Measurements from ENCODE around the gene TEKTIP1.

TEKTIP1 gene

DNA sequence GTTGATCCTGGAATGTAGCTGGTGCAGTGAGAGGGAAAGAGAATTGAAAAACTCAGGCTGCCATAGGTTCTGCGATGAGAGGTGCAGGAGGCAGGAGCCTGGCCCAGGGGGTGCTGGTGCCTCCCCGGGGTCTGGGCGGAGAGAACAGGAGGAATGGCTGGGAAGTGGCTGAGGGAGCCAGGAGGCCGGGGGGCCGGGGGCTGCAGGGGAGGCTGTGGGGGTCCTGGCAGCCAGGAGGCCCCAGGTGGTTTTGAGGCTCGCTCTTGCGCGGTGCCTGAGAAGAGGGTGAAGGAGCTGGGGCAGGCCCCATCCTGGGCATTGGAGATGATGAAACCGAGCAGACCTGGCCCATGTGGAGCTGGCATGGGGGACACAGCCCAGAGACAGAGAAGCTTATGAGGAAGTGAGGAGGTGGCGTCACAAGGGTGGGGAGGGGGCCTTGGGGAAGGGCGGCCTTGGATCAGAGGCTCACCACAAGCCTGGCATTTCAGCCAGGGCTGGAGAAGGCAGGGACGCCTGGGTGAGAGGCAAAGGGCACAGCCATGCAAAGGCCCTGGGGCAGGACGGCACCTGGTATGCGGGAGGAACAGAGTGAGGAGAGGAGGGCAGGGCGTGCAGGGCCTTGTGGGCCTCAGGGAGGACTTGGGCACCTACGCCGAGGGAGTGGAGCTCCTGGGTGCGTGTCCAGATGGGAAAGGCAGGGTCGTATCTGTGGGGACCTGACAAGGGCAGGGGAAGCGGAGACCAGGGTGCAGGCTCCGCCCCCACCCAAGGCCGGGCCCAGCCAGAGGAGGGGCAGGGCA is 1.3 kb upstream of the TEKTIP1 start:
- no peak for DNase-seq (ENCODE audit: low read depth in 2 of 2)

DNA sequence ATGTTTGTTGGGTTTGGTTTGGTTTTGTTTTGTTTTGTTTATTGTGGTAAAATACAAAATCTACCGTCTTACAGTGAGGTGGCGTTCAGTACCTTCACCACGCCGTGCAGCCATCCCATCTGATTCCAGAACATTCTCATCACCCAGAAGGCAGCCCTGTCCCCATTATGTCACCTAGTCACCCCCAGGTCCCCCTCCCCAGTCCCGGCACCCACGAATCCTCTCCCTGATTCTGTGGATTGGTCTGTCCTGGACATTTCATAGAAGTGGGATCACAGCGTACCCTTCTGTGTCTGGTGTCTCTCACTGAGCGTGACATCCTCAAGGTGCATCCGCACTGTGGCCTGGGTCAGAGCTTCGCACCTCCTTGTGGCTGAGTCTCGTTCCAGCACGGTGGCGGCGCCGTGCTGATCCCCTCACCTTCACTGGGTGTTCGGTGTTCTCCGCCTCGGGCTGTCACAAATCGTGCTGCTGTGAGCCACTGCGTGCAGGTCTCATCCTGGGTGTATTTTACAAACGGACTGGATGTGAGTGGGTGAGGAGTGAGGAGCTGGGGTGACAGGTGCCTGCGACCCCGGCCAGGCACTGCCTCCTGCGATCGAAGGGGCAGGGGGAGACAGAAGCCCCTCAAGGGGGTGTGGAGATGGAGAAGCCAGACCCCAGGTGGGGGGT is 580 bp upstream of the TEKTIP1 start:
- no peak for DNase-seq (ENCODE audit: low read depth in 2 of 2)

DNA sequence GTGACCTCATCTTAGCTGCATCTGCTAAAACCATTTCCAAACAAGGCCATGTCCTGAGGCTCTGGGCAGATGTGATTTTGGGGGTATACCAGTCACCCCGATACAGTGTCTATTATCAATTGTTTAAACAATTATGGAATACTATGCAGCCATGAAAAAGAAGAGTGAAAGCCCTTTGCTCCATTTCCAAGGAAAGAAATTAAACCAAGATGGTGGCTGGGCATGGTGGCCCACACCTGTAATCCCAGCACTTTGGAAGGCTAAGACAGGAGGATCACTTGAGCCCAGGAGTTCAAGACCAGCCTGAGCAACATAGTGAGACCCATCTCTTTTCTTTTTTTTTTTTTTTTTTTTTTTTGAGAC is 763 bp downstream of the TEKTIP1 start:
- DNase-seq (ENCODE audit: low read depth in 2 of 2) = no peak

DNA sequence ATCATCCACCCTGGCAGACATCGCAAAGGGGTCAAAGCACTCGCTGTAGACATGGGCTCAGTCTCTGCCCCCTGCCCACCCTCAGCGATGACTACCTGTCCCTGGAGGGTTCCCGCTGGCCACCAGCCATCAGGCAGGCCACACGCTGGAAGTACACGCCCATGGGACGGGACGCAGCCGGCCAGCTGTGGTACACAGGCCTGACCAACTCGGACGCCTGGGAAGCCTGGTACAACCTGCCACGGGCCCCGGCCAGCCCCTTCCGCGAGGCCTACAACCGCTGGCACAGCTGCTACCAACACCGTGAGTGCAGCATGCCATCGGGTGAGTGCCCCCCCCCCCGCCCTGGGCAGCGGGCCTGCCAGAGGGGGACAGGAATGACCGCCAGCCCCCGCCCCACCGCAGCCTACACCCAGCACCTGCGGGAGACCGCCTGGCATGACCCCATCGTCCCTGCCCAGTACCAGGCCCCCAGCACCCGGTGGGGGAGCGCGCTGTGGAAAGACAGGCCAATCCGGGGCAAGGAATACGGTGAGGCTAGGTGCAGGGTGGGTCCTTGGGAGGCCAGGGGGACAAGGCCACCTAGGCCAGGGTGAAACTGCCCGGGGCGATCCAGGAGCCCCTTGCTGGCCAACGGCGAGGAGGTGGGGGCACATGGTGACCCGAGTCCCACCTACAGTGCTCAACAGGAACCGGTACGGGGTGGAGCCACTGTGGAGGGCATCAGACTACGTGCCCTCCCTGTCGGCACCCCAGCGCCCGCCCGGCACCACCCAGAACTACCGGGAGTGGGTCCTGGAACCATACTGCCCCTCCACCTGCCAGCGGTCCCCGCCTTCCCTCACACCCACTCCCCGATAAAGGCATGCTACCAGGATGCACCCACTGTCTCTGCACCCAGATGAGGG is 4.4 kb downstream of the TEKTIP1 start:
- DNase-seq (ENCODE audit: low read depth in 2 of 2) = no peak

DNA sequence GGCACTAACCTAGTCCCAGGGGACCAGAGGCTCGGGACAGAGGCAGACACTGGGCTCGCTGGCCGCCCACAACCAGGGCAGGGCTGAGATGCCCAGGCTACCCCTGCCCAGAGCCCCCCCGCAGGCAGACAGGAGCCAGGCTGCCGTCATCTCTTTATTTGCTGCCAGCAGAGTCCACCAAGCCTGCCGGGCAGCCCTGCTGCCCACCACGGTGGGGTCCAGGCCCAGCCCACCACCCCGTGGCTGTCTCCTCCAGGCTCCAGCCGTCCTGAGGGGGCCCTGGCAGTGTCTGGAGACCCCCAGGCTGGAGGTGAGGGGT is 5.0 kb downstream of the TEKTIP1 start:
- no peak for DNase-seq (ENCODE audit: low read depth in 2 of 2)

DNA sequence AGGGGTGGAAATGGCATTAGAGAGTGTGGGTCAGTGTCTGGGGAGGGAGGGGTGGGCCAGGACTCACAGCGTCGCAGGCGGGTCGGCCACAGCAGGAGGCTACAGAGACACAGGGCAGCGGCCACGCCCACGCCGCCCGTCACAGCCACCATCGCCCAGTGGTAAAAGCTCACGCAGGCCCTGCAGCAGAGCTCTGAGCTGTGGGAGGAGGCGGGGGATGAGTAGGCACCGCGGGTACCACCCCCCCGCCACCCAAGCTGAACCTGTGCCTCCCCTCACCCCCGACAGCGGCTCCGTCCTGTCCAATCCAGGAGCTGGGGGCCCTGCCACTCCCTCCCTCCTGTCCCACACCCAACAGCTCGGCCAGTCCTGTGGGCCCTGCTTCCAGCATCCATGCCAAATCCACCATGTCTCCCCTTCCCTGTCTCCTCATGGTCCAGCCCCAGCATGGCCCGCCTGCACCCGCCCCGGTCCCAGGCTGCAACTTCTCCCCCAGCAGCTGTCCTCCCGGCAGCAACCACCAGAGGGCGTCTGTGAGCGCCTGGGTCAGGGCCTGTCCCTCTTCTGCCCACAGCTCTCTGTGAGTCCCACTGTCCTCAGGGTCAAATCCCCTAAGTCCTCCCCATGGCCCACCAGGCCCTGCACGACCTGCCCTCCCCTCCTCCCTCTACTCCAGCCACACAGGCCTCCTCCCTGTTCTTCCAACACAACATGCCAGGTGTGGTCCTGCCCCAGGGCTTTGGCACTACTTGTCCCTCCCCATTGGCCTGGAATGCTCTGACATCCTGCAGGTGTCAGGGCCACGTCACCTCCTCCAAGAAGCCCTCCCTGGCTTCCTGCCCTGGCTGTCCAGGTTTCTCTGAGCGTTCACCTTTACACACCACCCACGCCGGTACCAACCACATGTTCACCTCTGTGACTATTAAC is 6.0 kb downstream of the TEKTIP1 start:
- DNase-seq (ENCODE audit: low read depth in 2 of 2) = peak; percentile 53 to 77

DNA sequence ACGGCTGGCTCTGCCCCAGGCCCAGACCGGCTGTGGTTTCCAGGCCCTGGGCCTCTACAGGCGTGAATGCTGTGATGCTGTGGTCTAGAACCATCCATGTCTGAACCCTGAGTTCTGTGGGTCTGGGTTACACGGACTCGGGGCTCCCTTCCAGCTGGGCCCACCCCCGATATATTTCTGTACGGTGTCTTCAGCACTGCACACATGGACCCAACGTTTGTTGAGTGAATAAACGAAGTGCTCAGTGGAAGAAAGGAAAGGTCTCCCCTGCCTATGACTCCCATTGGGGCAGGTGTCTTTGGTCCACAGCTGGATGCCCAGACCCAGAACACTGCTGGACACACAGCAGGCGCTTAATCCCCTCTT is 6.7 kb downstream of the TEKTIP1 start:
- DNase-seq (ENCODE audit: low read depth in 2 of 2) = no peak

DNA sequence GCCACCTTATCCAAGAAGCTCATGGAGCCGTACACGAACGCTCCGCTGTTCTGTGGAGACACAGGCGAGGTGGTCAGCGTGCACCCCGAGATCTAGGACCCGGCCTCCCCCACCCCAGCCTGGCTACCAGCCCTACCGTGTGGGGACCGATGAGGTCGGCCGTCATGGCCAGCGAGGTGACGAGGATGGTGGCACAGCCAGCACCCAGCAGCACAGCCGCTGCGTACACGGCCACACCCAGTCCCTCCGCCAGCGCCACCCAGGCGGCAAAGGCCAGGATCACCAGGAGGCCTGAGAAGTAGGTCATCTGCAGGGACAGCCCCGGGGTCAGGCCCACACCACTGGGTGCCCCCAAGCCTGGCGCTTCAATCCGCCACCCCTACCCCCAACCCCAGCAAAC is 7.1 kb downstream of the TEKTIP1 start:
- no peak for DNase-seq (ENCODE audit: low read depth in 2 of 2)

DNA sequence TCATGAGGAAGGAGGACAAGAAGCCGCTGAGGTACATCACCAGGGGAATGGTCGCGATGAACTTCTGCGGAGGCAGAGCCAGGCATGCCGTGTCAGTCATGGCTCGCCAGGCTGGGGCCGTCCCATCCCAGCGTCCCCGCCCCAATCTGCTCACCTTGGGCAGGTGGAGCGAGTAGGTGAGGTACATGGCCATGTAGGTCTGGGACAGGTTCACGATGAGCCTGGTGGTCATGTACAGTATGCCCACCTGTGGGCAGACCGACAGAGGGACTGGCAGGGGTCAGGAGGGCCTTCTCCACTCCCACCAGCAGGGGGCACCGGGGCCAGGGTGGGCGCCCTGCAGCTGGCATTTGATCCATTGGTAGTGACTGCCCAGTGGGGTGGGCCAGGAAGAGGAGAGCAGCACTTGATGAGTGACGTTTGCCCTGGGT is 8.3 kb downstream of the TEKTIP1 start:
- DNase-seq (ENCODE audit: low read depth in 2 of 2) = no peak

DNA sequence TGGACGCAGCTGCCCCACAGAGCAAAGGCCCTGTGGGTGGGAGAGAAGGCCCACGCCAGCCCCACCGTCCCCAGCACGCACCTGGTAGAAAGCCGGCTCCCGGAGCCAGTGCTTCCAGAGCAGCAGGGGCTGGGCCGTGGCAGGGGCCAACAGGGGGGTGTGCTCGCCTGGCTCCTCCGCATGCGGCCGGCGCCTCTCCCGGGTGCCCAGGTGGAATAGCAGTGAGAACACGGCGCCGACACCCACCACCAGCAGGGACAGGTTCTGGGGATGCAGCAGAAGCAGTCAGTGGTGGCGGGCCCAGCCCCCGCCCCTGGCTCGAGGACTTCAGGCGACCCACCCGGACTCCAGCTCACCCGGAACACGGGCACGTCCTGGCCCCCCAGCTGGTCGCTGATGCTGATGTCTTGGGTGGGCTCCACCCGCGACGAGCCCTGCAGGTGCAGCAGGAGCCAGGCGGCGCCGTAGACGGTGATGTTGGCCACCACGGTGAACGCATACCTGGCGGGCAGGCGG is 8.9 kb downstream of the TEKTIP1 start:
- no peak for DNase-seq (ENCODE audit: low read depth in 2 of 2)

DNA sequence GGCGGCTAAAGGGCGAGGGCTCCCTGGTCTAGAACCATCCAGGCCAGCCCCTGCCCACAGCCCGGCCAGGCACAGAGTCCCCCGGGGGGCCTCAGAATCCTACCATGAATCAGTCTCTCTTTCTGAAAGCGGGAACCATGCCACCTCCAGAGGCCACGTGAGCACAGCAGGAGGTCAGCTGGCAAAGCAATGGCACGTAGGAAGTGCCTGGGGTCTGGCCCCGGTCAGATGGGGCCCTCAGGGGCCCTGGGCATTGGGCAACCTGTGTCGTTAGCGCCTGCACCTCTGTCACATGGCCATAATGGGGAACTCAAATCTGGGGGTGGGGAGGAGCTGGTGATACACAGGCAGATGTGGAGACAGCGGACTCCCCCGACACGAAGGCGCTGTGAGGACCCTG is 9.6 kb downstream of the TEKTIP1 start:
- DNase-seq (ENCODE audit: low read depth in 2 of 2) = no peak

DNA sequence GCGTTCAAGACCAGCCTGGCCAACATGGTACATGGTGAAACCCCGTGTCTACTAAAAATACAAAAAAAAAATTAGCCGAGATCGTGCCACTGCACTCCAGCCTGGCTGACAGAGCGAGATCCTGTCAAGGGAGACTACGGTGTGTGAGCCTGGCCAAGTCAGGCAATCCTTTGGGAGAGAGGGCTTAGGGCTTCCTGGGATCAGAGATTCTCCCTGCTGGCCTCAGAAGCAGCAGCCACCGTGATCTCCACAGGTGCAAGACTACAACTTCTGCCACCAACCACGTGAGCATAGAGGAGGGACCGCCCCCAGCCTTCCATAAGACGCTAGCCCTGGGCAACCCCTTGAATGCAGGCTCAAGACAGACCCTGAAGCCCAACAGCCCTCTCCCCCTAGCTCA is 10.8 kb downstream of the TEKTIP1 start:
- no peak for DNase-seq (ENCODE audit: low read depth in 2 of 2)

DNA sequence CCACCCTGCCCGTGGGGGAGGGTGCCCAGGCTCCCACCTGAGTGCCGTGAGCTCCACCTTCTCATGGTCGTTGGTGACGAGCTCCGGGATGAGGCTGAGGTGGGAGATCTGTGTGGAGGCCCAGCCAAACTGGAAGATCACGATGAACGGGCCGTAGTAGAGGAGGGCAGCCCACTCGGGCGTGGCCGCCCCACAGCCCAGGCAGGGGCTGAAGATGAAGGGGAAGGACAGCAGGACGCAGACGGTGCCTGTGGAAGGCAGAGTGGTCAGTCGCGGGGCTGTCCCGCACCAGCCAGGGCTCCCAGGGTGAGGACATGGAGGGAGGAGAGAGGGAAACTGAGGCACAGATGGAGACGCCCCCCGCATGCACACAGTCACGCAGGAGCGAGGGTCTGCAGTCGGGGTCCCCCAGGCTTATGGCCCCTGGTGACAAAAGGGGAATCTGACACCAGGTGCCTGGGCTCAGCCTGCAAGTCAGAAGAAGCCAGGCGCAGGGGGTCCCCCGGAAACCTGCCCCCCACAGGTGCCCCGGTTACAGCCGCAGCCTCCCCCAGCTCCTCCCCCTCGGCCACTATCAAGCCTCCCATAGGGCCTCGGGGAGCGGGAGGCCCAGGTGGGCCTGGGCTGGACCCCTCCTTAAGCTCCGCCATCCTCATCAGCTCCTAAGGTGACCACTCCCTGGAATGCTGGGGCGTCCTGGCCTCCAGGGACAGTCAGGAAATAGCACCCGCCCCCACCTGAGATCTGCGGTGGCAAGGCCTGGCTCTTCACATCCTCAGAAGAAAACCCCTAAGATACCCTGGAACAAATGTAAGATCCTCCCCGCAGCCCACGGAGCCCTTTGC is 12.2 kb downstream of the TEKTIP1 start:
- no peak for DNase-seq (ENCODE audit: low read depth in 2 of 2)

DNA sequence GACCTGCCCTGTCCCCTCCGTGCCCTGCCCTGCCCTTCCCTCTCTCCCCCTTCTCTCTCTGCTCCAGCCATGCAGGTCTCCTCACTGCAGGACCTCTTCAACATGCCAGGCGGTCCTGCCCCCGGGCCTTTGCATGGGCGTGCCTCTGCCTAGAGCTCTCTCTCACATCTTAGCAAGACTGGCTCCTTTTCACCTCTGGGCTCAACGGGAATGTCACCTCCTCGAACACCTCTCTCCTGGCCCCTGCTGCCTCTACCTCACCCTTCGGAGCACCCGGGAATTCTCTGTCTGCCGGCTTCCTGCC is 12.8 kb downstream of the TEKTIP1 start:
- no peak for DNase-seq (ENCODE audit: low read depth in 2 of 2)

DNA sequence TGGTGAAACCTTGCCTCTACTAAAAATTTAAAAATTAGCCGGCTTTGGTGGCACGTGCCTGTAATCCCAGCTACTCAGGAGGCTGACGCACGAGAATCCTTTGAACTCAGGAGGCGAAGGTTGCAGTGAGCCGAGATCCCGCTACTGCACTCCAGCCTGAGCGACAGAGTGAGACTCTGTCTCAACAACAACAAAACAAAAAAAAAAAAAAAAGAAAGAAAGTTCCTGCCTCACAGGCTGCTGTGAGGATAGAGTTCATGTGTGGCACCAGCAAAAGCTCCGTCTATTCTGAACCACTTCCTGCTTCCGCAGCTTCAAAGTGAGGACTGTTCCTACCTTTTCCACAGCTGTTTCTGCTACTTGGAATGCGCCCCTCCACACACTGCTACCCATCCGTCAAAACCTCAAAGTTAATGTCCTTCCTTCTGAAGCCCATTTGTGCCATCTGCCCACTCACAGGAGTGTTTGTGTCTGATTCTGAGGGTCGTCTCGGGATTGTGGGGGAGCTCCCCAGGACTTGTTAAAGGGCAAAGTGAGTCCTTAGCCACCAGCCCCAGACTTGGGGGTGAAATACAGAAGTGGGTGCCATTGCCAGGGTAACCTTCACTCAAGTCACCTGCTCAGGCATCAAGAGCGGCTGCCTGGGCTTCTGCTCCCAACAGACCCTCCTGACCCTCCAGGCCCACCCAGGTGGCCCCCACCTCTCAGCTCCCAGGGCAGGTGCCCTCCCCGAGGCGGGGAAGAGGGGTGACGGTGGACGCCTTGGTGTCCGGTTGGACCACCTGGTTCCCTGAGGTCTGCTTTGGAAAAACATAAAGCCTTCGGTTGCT is 15.5 kb downstream of the TEKTIP1 start:
- DNase-seq (ENCODE audit: low read depth in 2 of 2) = no peak

DNA sequence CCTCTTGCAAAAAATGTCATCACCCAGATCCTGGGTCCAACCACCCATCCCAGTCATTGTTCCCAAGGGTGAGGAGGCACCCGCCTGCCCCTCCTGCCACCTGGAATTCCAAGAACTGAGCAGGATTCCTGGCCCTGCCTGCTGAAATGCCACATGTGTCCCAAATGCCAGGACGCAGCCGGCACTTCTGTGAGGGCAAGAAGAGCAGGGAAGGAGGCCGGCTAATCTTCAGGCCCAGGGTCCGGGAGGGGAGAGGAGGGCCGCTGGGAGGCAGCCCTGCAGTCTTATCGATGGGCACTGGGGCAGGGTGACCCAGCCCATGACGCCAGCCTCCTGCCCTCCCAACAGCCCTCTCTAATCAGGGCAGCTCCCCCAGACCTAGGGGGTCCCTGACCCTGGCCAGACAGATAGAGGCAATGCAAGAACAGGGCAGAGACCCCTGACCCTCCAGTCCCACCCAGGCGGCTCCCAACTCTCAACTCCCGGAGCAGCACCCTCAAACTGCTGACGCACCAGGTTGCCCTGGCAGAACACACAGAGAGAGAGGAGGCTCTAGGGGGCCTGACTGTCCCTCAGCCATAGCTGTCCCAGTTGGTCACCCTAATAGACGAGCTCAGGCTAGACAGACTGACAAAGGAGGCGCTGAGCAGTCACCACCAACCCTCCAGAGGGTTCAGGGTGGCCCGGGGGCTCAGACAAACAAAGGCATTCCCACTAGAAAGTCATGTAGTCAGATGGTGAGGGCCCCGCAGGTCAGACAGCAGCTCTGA is 16.9 kb downstream of the TEKTIP1 start:
- no peak for DNase-seq (ENCODE audit: low read depth in 2 of 2)

DNA sequence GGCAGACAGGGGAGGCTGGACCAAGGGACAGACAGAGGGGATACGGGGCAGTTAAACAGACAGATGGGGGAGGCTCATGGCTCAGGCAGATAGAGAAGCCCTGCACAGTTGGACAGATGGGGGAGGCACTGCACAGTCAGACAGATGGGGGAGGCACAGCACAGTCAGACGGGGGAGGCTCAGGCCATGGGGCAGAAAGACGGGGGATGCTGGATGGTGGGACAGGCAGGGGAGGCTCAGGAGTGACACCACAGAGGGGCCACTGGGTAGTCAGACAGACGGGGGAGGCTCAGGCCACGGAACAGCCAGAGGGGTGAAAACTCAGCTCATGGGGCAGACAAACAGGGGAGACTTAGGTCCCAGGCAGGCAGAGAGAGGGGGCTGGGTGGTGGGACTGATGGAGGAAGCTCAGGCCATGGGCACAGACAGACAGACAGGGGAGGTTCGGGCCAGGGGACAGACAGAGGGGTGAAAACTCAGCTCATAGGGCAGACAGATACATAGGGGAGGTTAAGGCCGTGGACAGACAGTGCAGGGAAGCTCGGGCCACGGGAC is 17.5 kb downstream of the TEKTIP1 start:
- DNase-seq (ENCODE audit: low read depth in 2 of 2) = no peak

DNA sequence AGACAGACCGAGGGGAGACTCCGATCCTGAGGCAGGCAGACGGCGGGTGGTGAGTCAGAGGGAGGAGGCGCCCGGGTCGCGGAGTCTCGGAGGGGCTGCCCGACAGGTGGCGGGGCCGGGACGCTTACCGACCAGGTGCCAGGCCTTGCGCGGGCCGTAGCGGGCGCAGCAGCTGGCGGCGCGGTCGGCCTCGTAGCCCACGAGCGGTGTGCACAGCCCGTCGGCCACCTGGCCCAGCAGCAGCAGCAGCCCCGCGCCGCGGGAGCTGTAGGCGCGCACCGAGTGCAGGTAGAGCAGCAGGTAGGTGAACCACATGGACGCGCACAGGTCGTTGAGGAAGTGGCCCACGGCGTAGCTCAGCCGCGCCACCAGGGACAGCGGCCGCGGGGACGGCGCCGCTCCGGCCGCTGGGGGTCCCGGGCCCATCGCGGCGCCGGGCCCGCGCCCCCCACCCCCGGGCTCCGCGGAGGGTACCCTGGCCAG is 18.0 kb downstream of the TEKTIP1 start:
- peak in 1 of 2 donors; percentile 59 for DNase-seq (ENCODE audit: low read depth in 2 of 2)

Data from stimulated activated CD4-positive, alpha-beta T cell treated with anti-CD3 and anti-CD28 coated beads, Interleukin-15, amount 100 ng/mL, for 48 hours (primary cell).